GM12878 (cell line): ENCODE measurements around the gene STX4. TPM values are rescaled to one million over a fixed set of nuclear protein-coding genes. Genes with fewer than 3 reads are reported as not detected.
A peak's percentile ranks its signal among the peaks of the same experiment; 100 is the strongest.

Experiments used
- ATAC-seq: fragments of 200-7000 bp; cut with Tn5 transposase; 3 replicates; pipeline ENCODE4 v1.9.1; 2020; ENCODE audit warnings: mild to moderate bottlenecking, moderate library complexity
- BruUV-seq: library from RNA; stranded (reverse); fragments of 400-500 nt; replicated peaks from 2 replicates; lab custom pipeline; 2021; lab: Mats Ljungman, UMichigan
- CTCF ChIA-PET: fragments of 300-600 bp; sonication (Branson Sonifier 250); formaldehyde crosslinking; extraction: SDS; loops from one replicate; lab custom pipeline; 2021; ENCODE audit warnings: inconsistent platforms; lab: Yijun Ruan, JAX
- POLR2A ChIA-PET: fragments of 350-600 bp; formaldehyde crosslinking; extraction: SDS; loops from one replicate; lab custom pipeline; 2021; ENCODE audit warnings: inconsistent platforms; lab: Charles Lee
- RAD21 ChIA-PET: fragments of 300-600 bp; sonication (Branson Sonifier 250); formaldehyde crosslinking; loops from one replicate; lab custom pipeline; 2023; ENCODE audit warnings: antibody characterized with exemption; ENCODE audit not compliant: unreplicated experiment; lab: Charles Lee
- SMC1A ChIA-PET: fragments of 300-600 bp; sonication (Branson Sonifier 250); formaldehyde crosslinking; loops from one replicate; lab custom pipeline; 2023; ENCODE audit not compliant: unreplicated experiment, uncharacterized antibody; lab: Charles Lee
- DNase-seq: peaks from one replicate; pipeline ENCODE4 v3.0.0-alpha.2; 2011; ENCODE audit warnings: low read depth, low spot score
- FAIRE-seq: peaks from 3 replicates; lab custom pipeline; 2011; peaks lifted over from hg19 to GRCh38; lab: Jason Lieb, UNC
- H2AFZ ChIP-seq: 2 replicates; pipeline ENCODE4 v1.6.0; 2011; ENCODE audit warnings: low read depth, low read length, control low read depth; ENCODE audit not compliant: control insufficient read depth
- H3K27ac ChIP-seq: 2 replicates; pipeline ENCODE4 v1.5.1; 2011; ENCODE audit warnings: control low read depth; ENCODE audit not compliant: control insufficient read depth, insufficient read depth
- H3K27me3 ChIP-seq, 2 experiments: replicated peaks in 1 of 2; 2 replicates each; pipeline versions ENCODE4 v1.6.0 to v1.6.1; 2011; ENCODE audit warnings: low read length in 1 of 2; ENCODE audit not compliant: control insufficient read depth in 2 of 2, insufficient read depth in 2 of 2
- H3K36me3 ChIP-seq, 2 experiments: 2 replicates each; pipeline ENCODE4 v1.5.1; 2011; ENCODE audit warnings: low read length in 1 of 2; ENCODE audit not compliant: control insufficient read depth in 2 of 2, insufficient read depth in 2 of 2
- H3K4me1 ChIP-seq: 2 replicates; pipeline ENCODE4 v1.6.1; 2011; ENCODE audit warnings: mild to moderate bottlenecking, low read length, moderate library complexity, mixed read lengths; ENCODE audit not compliant: control insufficient read depth, insufficient read depth
- H3K4me2 ChIP-seq: 2 replicates; pipeline ENCODE4 v1.6.0; 2011; ENCODE audit warnings: control low read depth; ENCODE audit not compliant: control insufficient read depth, insufficient read depth
- H3K4me3 ChIP-seq: fragments of 200-600 bp; sonication (generic); 2 replicates; pipeline ENCODE4 v1.5.1; 2016
- H3K79me2 ChIP-seq: 2 replicates; pipeline ENCODE4 v1.6.0; 2011; ENCODE audit warnings: low read length; ENCODE audit not compliant: control insufficient read depth, insufficient read depth
- H3K9ac ChIP-seq: 2 replicates; pipeline ENCODE4 v1.8.0; 2011; ENCODE audit warnings: low read length, control low read depth, mixed read lengths; ENCODE audit not compliant: control insufficient read depth, insufficient read depth
- H3K9me3 ChIP-seq: replicated peaks from 3 replicates; pipeline ENCODE4 v1.5.1; 2011; ENCODE audit warnings: mild to moderate bottlenecking, low read length; ENCODE audit not compliant: control insufficient read depth, insufficient read depth
- H4K20me1 ChIP-seq: 2 replicates; pipeline ENCODE4 v1.6.0; 2011; ENCODE audit not compliant: control insufficient read depth, insufficient read depth
- BMI1 ChIP-seq: fragments of 450-650 bp; IDR thresholded peaks from 2 replicates; pipeline ENCODE4 v1.6.1; 2016; ENCODE audit warnings: mild to moderate bottlenecking, moderate library complexity, borderline replicate concordance
- CREM ChIP-seq: IDR thresholded peaks from 2 replicates; pipeline ENCODE4 v1.6.1; 2014; ENCODE audit warnings: antibody characterized with exemption, low read depth
- EED ChIP-seq: sonication (generic); IDR thresholded peaks from 2 replicates; pipeline ENCODE4 v1.6.1; 2016; ENCODE audit warnings: antibody characterized with exemption, low read depth
- HSF1 ChIP-seq: fragments of 150-350 bp; IDR thresholded peaks from 2 replicates; pipeline ENCODE4 v1.6.1; 2014; ENCODE audit warnings: mild to moderate bottlenecking, low read depth, low read length
- IKZF2 ChIP-seq, 2 experiments: fragments of 450-650 bp; IDR thresholded peaks; 2 replicates each; pipeline ENCODE4 v1.6.1; 2017; ENCODE audit warnings: mild to moderate bottlenecking in 2 of 2, moderate library complexity in 2 of 2
- IRF4 ChIP-seq: IDR thresholded peaks from 2 replicates; pipeline ENCODE4 v1.6.1; 2011; ENCODE audit warnings: low read depth, low read length
- KDM1A ChIP-seq: fragments of 200-600 bp; sonication (generic); IDR thresholded peaks from 2 replicates; pipeline ENCODE4 v1.6.1; 2016; ENCODE audit warnings: borderline replicate concordance
- NBN ChIP-seq: fragments of 450-650 bp; IDR thresholded peaks from 2 replicates; pipeline ENCODE4 v1.6.1; 2016
- SIN3A ChIP-seq: IDR thresholded peaks from 2 replicates; pipeline ENCODE4 v1.6.1; 2012; ENCODE audit warnings: low read depth, low read length, improper control_type of control experiment
- SRF ChIP-seq, 2 experiments: IDR thresholded peaks; 2 replicates each; pipeline ENCODE4 v1.6.1; 2011; ENCODE audit warnings: low read depth in 2 of 2, low read length in 2 of 2, mild to moderate bottlenecking in 1 of 2, moderate library complexity in 1 of 2
- STAT3 ChIP-seq: IDR thresholded peaks from 2 replicates; pipeline ENCODE4 v1.6.1; 2011; ENCODE audit warnings: low read depth, low read length, improper control_type of control experiment
- SUPT20H ChIP-seq: IDR thresholded peaks from 2 replicates; pipeline ENCODE4 v1.6.1; 2011; ENCODE audit warnings: low read depth, mild to moderate bottlenecking, low read length, moderate library complexity, borderline replicate concordance; ENCODE audit not compliant: control insufficient read depth
- TCF12 ChIP-seq: IDR thresholded peaks from 2 replicates; pipeline ENCODE4 v1.6.1; 2011; ENCODE audit warnings: low read depth, mild to moderate bottlenecking, low read length
- WGBS: methylation state at CpG from one replicate; pipeline ENCODE4 v1.1.6; 2016; ENCODE audit warnings: low lambda C conversion rate; ENCODE audit not compliant: insufficient replicate concordance, insufficient coverage; ENCODE audit errors: missing lambda C conversion rate; 5-methylcytosine and 5-hydroxymethylcytosine counted together
- in situ Hi-C: fragments of 300-500 bp; cut with MboI; formaldehyde crosslinking; loops from 9 replicates; pipeline ENCODE4 v1.14.3; 2018; ENCODE audit warnings: mixed read lengths
- intact Hi-C: fragments of 100-400 bp; cut with micrococcal nuclease; formaldehyde crosslinking; loops from one replicate; pipeline ENCODE4 v1.14.2; 2022; ENCODE audit not compliant: unreplicated experiment
- polyA plus RNA-seq, 11 experiments: library from polyadenylated mRNA; depleted of rRNA in 4 of 11; unstranded in 6 of 11; stranded (reverse) in 5 of 11; fragments of >200 nt; fragmentation: Nextera tagmentation in 4 of 11; fragmentation: Illumina TruSeq in 1 of 11; extraction: Ambion mirVana in 4 of 11; extraction: Trizol in 1 of 11; gene quantifications; 1 replicate in 1 of 11; 2 replicates in 10 of 11; pipeline versions ENCODE4 v1.2.1 to v1.2.3, GENCODE V29; 2011 to 2016; ENCODE audit warnings: inconsistent platforms in 2 of 11, missing spikeins in 2 of 11, low read depth in 1 of 11
- total RNA-seq, 4 experiments: library from RNA; depleted of rRNA in 3 of 4; stranded (reverse); fragments of >200 nt in 3 of 4; fragmentation: Illumina TruSeq in 1 of 4; extraction: Trizol in 1 of 4; gene quantifications; 2 replicates each; pipeline versions ENCODE4 v1.2.1 to v1.2.3, GENCODE V29; 2013 to 2021
- TF ChIP-seq, protein P1 (sequence below): fragments of 450-650 bp; IDR thresholded peaks from 2 replicates; pipeline ENCODE4 v1.6.1; 2017; ENCODE audit warnings: antibody characterized with exemption, mild to moderate bottlenecking, moderate library complexity
- TF ChIP-seq, protein P2 (sequence below): fragments of 450-650 bp; IDR thresholded peaks from 2 replicates; pipeline ENCODE4 v1.6.1; 2017; ENCODE audit warnings: mild to moderate bottlenecking, low read depth, inconsistent platforms; ENCODE audit not compliant: poor library complexity, severe bottlenecking
- TF ChIP-seq, protein P3 (sequence below): IDR thresholded peaks from 2 replicates; pipeline ENCODE4 v1.6.1; 2011; ENCODE audit warnings: low read depth, mild to moderate bottlenecking, low read length, moderate library complexity, borderline replicate concordance; ENCODE audit errors: extremely low read depth

Gene STX4
- total and polyA plus RNA-seq, 10 of the 15 experiments (the other 5 are each of a cell fraction or from before 2014, with no cell fraction given), result 3.3 to 37.6 (median 22.6) TPM

DNA sequence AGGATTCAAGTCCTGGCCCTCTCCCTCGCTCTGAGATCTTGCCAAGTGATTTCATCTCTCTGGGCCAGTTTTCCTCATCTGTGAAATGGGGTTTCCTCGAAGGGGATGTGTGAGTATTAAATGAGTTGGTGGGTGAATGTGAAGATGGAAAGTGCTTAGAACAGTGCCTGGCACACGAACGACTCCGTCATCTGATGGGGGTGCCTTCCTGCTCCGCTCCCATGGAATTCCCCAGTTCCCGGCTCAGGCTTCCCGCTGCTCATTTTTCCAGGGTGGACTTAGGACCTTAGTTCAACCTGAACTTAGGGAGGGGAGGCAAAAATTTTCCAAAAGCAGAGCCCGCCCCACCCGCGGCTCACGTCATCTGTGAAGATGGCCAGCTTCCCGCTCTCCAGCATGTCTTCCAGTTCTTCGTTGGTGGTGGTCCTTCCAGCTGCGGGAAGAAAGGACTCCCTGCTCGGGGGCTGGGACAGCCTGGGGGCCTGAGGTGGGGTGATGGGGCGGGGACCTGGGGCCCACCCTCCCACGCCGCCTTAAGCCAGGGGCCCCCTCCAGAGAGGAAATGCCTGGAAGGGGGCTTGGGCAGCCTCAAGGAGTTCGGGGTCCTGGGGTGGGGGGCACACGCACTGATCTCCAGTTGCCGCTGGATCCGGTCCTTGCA, 36.9 kb upstream of the STX4 start:
- FAIRE-seq (peak; percentile 57), DNase-seq (no peak), ATAC-seq (peak; percentile 10)
- Histone ChIP-seq H3K9ac (peak overlapping the region; percentile 78), H2AFZ (peak overlapping the region; percentile 89), H3K79me2 (no peaks in the 10 kb centered on the region; the same call in 1 of the 2 replicates), H3K27me3 (no peaks in the 10 kb centered on the region), H3K9me3 (no peaks in the 10 kb centered on the region), H3K4me1 (peaks cover 17% of the 10 kb centered on the region), H3K27ac (peak overlapping the region; percentile 82), H4K20me1 (no peaks in the 10 kb centered on the region), H3K4me3 (peak overlapping the region; percentile 97), H3K4me2 (peak overlapping the region; percentile 85), H3K36me3 (no peaks in the 10 kb centered on the region)
- ChIA-PET RAD21 (interaction anchor here (1.0 to 1.7 kb wide), 5 partner anchors 8 to 96 kb away, joined by 3 to 11 read pairs (median 4); partner anchors contain the start of genes ZNF646 and ZNF668), POLR2A (interaction anchor here (0.5 to 3.0 kb wide), 7 partner anchors 11 to 462 kb away, joined by 4 to 21 read pairs (median 6); partner anchors contain the start of genes HSD3B7, KAT8, ZNF646 and ZNF668), CTCF (interaction anchor here (0.9 to 4.3 kb wide), 3 partner anchors 11 to 42 kb away, joined by 3 to 16 read pairs (median 3); partner anchors contain the start of gene HSD3B7), SMC1A (interaction anchor here (1.0 kb wide), 1 partner anchor 11 kb away, joined by 3 read pairs; the partner anchor contains the start of gene HSD3B7)
- WGBS, result 2% methylated on average over 23 of the region's 23 CpGs
- in situ Hi-C loops, result loop anchor here (25.0 kb wide), 1 partner anchor 441 kb away; the partner anchor contains the start of genes COX6A2 and ZNF843
- BruUV-seq, result TSS peak; percentile 96
- intact Hi-C loops, result loop anchor here (5.0 to 10.0 kb wide), 3 partner anchors 78 to 186 kb away; partner anchors contain the start of genes FUS, ZNF646 and ZNF668
- TF ChIP-seq EED (peak; percentile 39; the same call in 1 of the 2 replicates), SIN3A (peak; percentile 30; the same call in 1 of the 2 replicates), NBN (no peak), IKZF2 (IDR thresholded peaks at IDR 0.05) (peak in 1 of 2 experiments; percentile 60; a peak in 2 of 4 replicates), TCF12 (0 out of 2 replicates have a peak, but pooled peaks have one; percentile 6), CREM (peak; percentile 39; the same call in 1 of the 2 replicates), KDM1A (no peak), SRF (IDR thresholded peaks at IDR 0.05; ENCODE audit: low read depth in 2 of 2, low read length in 2 of 2) (no peak), STAT3 (no peak), IRF4 (no peak), HSF1 (no peak), SUPT20H (no peak), BMI1 (no peak)
- TF ChIP-seq, protein P1, sequence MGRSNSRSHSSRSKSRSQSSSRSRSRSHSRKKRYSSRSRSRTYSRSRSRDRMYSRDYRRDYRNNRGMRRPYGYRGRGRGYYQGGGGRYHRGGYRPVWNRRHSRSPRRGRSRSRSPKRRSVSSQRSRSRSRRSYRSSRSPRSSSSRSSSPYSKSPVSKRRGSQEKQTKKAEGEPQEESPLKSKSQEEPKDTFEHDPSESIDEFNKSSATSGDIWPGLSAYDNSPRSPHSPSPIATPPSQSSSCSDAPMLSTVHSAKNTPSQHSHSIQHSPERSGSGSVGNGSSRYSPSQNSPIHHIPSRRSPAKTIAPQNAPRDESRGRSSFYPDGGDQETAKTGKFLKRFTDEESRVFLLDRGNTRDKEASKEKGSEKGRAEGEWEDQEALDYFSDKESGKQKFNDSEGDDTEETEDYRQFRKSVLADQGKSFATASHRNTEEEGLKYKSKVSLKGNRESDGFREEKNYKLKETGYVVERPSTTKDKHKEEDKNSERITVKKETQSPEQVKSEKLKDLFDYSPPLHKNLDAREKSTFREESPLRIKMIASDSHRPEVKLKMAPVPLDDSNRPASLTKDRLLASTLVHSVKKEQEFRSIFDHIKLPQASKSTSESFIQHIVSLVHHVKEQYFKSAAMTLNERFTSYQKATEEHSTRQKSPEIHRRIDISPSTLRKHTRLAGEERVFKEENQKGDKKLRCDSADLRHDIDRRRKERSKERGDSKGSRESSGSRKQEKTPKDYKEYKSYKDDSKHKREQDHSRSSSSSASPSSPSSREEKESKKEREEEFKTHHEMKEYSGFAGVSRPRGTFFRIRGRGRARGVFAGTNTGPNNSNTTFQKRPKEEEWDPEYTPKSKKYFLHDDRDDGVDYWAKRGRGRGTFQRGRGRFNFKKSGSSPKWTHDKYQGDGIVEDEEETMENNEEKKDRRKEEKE, result no peak
- TF ChIP-seq, protein P2, sequence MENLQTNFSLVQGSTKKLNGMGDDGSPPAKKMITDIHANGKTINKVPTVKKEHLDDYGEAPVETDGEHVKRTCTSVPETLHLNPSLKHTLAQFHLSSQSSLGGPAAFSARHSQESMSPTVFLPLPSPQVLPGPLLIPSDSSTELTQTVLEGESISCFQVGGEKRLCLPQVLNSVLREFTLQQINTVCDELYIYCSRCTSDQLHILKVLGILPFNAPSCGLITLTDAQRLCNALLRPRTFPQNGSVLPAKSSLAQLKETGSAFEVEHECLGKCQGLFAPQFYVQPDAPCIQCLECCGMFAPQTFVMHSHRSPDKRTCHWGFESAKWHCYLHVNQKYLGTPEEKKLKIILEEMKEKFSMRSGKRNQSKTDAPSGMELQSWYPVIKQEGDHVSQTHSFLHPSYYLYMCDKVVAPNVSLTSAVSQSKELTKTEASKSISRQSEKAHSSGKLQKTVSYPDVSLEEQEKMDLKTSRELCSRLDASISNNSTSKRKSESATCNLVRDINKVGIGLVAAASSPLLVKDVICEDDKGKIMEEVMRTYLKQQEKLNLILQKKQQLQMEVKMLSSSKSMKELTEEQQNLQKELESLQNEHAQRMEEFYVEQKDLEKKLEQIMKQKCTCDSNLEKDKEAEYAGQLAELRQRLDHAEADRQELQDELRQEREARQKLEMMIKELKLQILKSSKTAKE, result no peak
- TF ChIP-seq, protein P3, sequence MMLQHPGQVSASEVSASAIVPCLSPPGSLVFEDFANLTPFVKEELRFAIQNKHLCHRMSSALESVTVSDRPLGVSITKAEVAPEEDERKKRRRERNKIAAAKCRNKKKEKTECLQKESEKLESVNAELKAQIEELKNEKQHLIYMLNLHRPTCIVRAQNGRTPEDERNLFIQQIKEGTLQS, result no peak
